ENCODE data around the gene ACOT9. TPM values are rescaled to one million over a fixed set of nuclear protein-coding genes. Genes with fewer than 3 reads are reported as not detected.
"Not testable (repeated sequence)": the region's sequence is repeated elsewhere in the genome, so short reads cannot be mapped to it uniquely, and the experiment has no call there.

The ACOT9 gene
- total RNA-seq, 2 donors from 2014 or later, result 45.3 to 53.5 TPM

- intact Hi-C loops (cut with DNase I), result not testable (repeated sequence)
Observed at GRCh38 chrX:23660083-23660765, 82.9 kb downstream of the ACOT9 start.

GRCh38 chrX:23659339-23659738 is 83.7 kb downstream of the ACOT9 start:
- DNase-seq (ENCODE audit: low spot score), result no peak
- intact Hi-C loops (cut with DNase I), result no loop called here

More at GRCh38 chrX:23660083-23660765, 82.9 kb downstream of the ACOT9 start:
- DNase-seq (ENCODE audit: low spot score), result not testable (repeated sequence)

- no peak for DNase-seq (ENCODE audit: low spot score)
- intact Hi-C loops (cut with DNase I), result no loop called here
Observed at GRCh38 chrX:23656684-23657083, 86.4 kb downstream of the ACOT9 start.

GRCh38 chrX:23656091-23656490 is 87.0 kb downstream of the ACOT9 start:
- intact Hi-C loops (cut with DNase I), result no loop called here

More at GRCh38 chrX:23656091-23656490, 87.0 kb downstream of the ACOT9 start:
- no peak for DNase-seq (ENCODE audit: low spot score)

Other genes with a start within 250 kb of the ACOT9 start
- gene PRDX4, start 75.8 kb downstream of the ACOT9 start, total RNA-seq, result 10 to 100 TPM; 87.8 to 91.9 TPM
- gene SAT1, start 39.9 kb upstream of the ACOT9 start, total RNA-seq, result 100 to 1,000 TPM; 154 to 192 TPM
- 10 to 100 TPM; 13.7 to 13.9 TPM for gene APOO, start 164.7 kb upstream of the ACOT9 start, total RNA-seq
- gene CXorf58, start 164.7 kb upstream of the ACOT9 start, total RNA-seq, result under 1 TPM in 1 of 2 donors, not detected in 1; 0.24 TPM

All from posterior vena cava (tissue), 2 donors.